K562 (cell line): ENCODE results near the gene HEXD. TPM values are rescaled to one million over a fixed set of nuclear protein-coding genes. Genes with fewer than 3 reads are reported as not detected.
A peak's percentile ranks its signal among the peaks of the same experiment; 100 is the strongest.

Experiments used
- ATAC-seq: fragments of 200-7000 bp; cut with Tn5 transposase; 3 replicates; pipeline ENCODE4 v1.9.1; 2020; ENCODE audit warnings: moderate library complexity
- BruUV-seq: library from RNA; stranded (reverse); fragments of 400-500 nt; replicated peaks from 2 replicates; lab custom pipeline; 2021; lab: Mats Ljungman, UMichigan
- CTCF ChIA-PET: fragments of 300-600 bp; formaldehyde crosslinking; extraction: SDS; loops from one replicate; lab custom pipeline; 2021; ENCODE audit warnings: low intra/inter-chr PET ratio; lab: Yijun Ruan, JAX
- POLR2A ChIA-PET: fragments of 300-600, 350-650 bp; sonication (Branson Sonifier 250); formaldehyde crosslinking; extraction: SDS; loops from one replicate; lab custom pipeline; 2021; ENCODE audit warnings: antibody characterized with exemption, inconsistent platforms; lab: Yijun Ruan, JAX
- DNase-seq, 4 experiments: peaks; one replicate each; pipeline versions ENCODE4 v3.0.0 to v3.0.0-alpha.2; 2011 to 2018; ENCODE audit warnings: low spot score in 3 of 4, mixed read lengths in 3 of 4; ENCODE audit errors: extremely low read depth in 1 of 4
- FAIRE-seq: peaks from 2 replicates; lab custom pipeline; 2011; peaks lifted over from hg19 to GRCh38; lab: Jason Lieb, UNC
- H2AFZ ChIP-seq: 2 replicates; pipeline ENCODE4 v1.6.0; 2011; ENCODE audit warnings: low read depth, low read length, control low read depth, inconsistent platforms
- H3K27ac ChIP-seq: fragments of 200-600 bp; 3 replicates; pipeline ENCODE4 v1.8.0; 2011; ENCODE audit warnings: low read depth, mild to moderate bottlenecking, control low read depth, inconsistent platforms, low read length, moderate library complexity, mixed read lengths; ENCODE audit errors: extremely low read depth
- H3K27me3 ChIP-seq, 2 experiments: fragments of 300-600 bp in 1 of 2; 2 replicates in 1 of 2; 3 replicates in 1 of 2; pipeline versions ENCODE4 v1.6.0 to v1.8.0; 2011; ENCODE audit warnings: inconsistent platforms in 2 of 2, low read length in 2 of 2, mild to moderate bottlenecking in 1 of 2, mixed read lengths in 1 of 2, moderate library complexity in 1 of 2; ENCODE audit not compliant: control insufficient read depth in 2 of 2, insufficient read depth in 2 of 2
- H3K36me3 ChIP-seq: fragments of 300-600 bp; 3 replicates; pipeline ENCODE4 v1.8.0; 2011; ENCODE audit warnings: mild to moderate bottlenecking, low read length, inconsistent platforms; ENCODE audit not compliant: control insufficient read depth, insufficient read depth
- H3K4me1 ChIP-seq, 2 experiments: fragments of 200-600 bp in 1 of 2; replicated peaks in 1 of 2; 2 replicates in 1 of 2; 3 replicates in 1 of 2; pipeline versions ENCODE4 v1.5.1 to v1.8.0; 2011; ENCODE audit warnings: inconsistent platforms in 2 of 2, low read length in 2 of 2, mild to moderate bottlenecking in 1 of 2, mixed read lengths in 1 of 2, moderate library complexity in 1 of 2; ENCODE audit not compliant: control insufficient read depth in 2 of 2, insufficient read depth in 2 of 2
- H3K4me2 ChIP-seq: 2 replicates; pipeline ENCODE4 v1.6.1; 2011; ENCODE audit warnings: low read length, control low read depth, inconsistent platforms, mixed read lengths; ENCODE audit not compliant: insufficient read depth
- H3K4me3 ChIP-seq: fragments of 200-600 bp; sonication (generic), shearing (Covaris generic); 2 replicates; pipeline ENCODE4 v1.5.1; 2016; ENCODE audit warnings: control low read depth, inconsistent platforms
- H3K79me2 ChIP-seq: fragments of 200-600 bp; 3 replicates; pipeline ENCODE4 v1.8.0; 2011; ENCODE audit warnings: low read length, inconsistent platforms; ENCODE audit not compliant: control insufficient read depth, insufficient read depth
- H3K9ac ChIP-seq, 2 experiments: 2 replicates each; pipeline versions ENCODE4 v1.6.0 to v1.6.1; 2011; ENCODE audit warnings: low read depth in 2 of 2, low read length in 2 of 2, control low read depth in 1 of 2, inconsistent platforms in 1 of 2, mild to moderate bottlenecking in 1 of 2, mixed read lengths in 1 of 2; ENCODE audit not compliant: insufficient read depth in 1 of 2
- H3K9me1 ChIP-seq: one replicate; pipeline ENCODE4 v1.6.0; 2011; ENCODE audit warnings: inconsistent platforms, mild to moderate bottlenecking, low read length, moderate library complexity; ENCODE audit not compliant: control insufficient read depth, insufficient read depth
- H3K9me3 ChIP-seq: replicated peaks from 2 replicates; pipeline ENCODE4 v1.5.1; 2011; ENCODE audit warnings: low read depth, low read length, inconsistent platforms; ENCODE audit not compliant: control insufficient read depth, insufficient read depth
- H4K20me1 ChIP-seq: replicated peaks from 2 replicates; pipeline ENCODE4 v1.6.1; 2011; ENCODE audit warnings: low read length, inconsistent platforms, mixed read lengths; ENCODE audit not compliant: control insufficient read depth, insufficient read depth
- BCOR ChIP-seq: fragments of 450-650 bp; IDR thresholded peaks from 2 replicates; pipeline ENCODE4 v1.6.1; 2016
- FUS ChIP-seq: fragments of 200-400 bp; formaldehyde crosslinking; optimal IDR thresholded peaks from 2 replicates; pipeline ENCODE3; 2017; ENCODE audit warnings: low read depth, low read length
- MITF ChIP-seq: IDR thresholded peaks from 2 replicates; pipeline ENCODE4 v1.6.1; 2014; ENCODE audit warnings: antibody characterized with exemption
- MXI1 ChIP-seq: IDR thresholded peaks from 2 replicates; pipeline ENCODE4 v1.6.1; 2011; ENCODE audit warnings: low read depth, mild to moderate bottlenecking, improper control_type of control experiment, low read length
- RBFOX2 ChIP-seq: fragments of 200-400 bp; formaldehyde crosslinking; IDR thresholded peaks from 2 replicates; pipeline ENCODE4 v1.6.1; 2017; ENCODE audit warnings: low read depth, mild to moderate bottlenecking, low read length, moderate library complexity
- THRAP3 ChIP-seq: fragments of 450-650 bp; IDR thresholded peaks from 2 replicates; pipeline ENCODE4 v1.6.1; 2016; ENCODE audit warnings: mild to moderate bottlenecking, inconsistent platforms, borderline replicate concordance
- ZBTB33 ChIP-seq: sonication (generic); formaldehyde crosslinking; IDR thresholded peaks from 2 replicates; pipeline ENCODE4 v1.8.1; 2023; ENCODE audit warnings: mild to moderate bottlenecking, missing genetic modification reagents
- WGBS: fragments of 100-300 bp; shearing (Covaris generic); methylation state at CpG from one replicate; pipeline ENCODE4 v1.1.6; 2016; ENCODE audit warnings: low coverage, mixed read lengths; ENCODE audit not compliant: insufficient coverage; ENCODE audit errors: missing lambda C conversion rate; 5-methylcytosine and 5-hydroxymethylcytosine counted together
- in situ Hi-C: fragments of 300-500 bp; cut with MboI; formaldehyde crosslinking; loops from 4 replicates; pipeline ENCODE4 v1.15.0; 2018; ENCODE audit warnings: inconsistent platforms, mixed read lengths
- intact Hi-C: fragments of 100-400 bp; cut with micrococcal nuclease; formaldehyde crosslinking; loops from 2 replicates; pipeline ENCODE4 v1.14.2; 2022
- polyA plus RNA-seq, 8 experiments: library from polyadenylated mRNA; depleted of rRNA in 4 of 8; stranded (reverse) in 5 of 8; unstranded in 3 of 8; fragments of >200 nt; fragmentation: Nextera tagmentation in 2 of 8; fragmentation: Illumina TruSeq in 1 of 8; extraction: Ambion mirVana in 2 of 8; extraction: Trizol in 1 of 8; gene quantifications; 2 replicates each; pipeline versions ENCODE4 v1.2.1 to v1.2.3, GENCODE V29; 2011 to 2014; ENCODE audit warnings: inconsistent platforms in 1 of 8, missing spikeins in 1 of 8
- total RNA-seq, 7 experiments: library from RNA; depleted of rRNA in 6 of 7; stranded (reverse); fragments of >200 nt in 6 of 7; fragmentation: Illumina TruSeq in 2 of 7; extraction: Trizol in 2 of 7; gene quantifications; 2 replicates each; pipeline versions ENCODE4 v1.2.1 to v1.2.3, GENCODE V29; 2011 to 2021; ENCODE audit warnings: low replicate concordance in 1 of 7

The HEXD gene
- total and polyA plus RNA-seq, 9 of the 15 experiments (the other 6 are each of a cell fraction or from before 2014, with no cell fraction given) = 1.0 to 25.3 (median 10.0) TPM

- Histone ChIP-seq H3K4me1 (peaks cover 0 to 8% of the 10 kb centered on the region in 2 experiments; a peak in 2 of 5 replicates), H3K27me3 (no peaks in the 10 kb centered on the region), H3K79me2 (peaks cover 6% of the 10 kb centered on the region; the same call in 1 of the 3 replicates), H4K20me1 (no peaks in the 10 kb centered on the region; the same call in 1 of the 2 replicates), H3K36me3 (peaks cover 92% of the 10 kb centered on the region), H3K9me1 (no peaks in the 10 kb centered on the region), H2AFZ (no peak overlapping the region), H3K4me2 (no peak overlapping the region), H3K27ac (no peak overlapping the region), H3K9me3 (no peaks in the 10 kb centered on the region), H3K9ac (peak overlapping the region in 1 of 2 experiments; percentile 69; a peak in 2 of 4 replicates), H3K4me3 (no peak overlapping the region)
- ChIA-PET CTCF (interaction anchor here (0.6 kb wide), 1 partner anchor 301 kb away, joined by 4 read pairs; no protein-coding TSS in a partner anchor), POLR2A (interaction anchor here (0.8 to 2.1 kb wide), 3 partner anchors 8 to 123 kb away, joined by 3 to 7 read pairs (median 3); no protein-coding TSS in a partner anchor)
- intact Hi-C loops = no loop called here
- 93% methylated on average over 9 of the region's 9 CpGs for WGBS
- in situ Hi-C loops = no loop called here
- BruUV-seq = no TSS peak
- DNase-seq (no peak), FAIRE-seq (no peak), ATAC-seq (no peak)
- no peak for TF ChIP-seq MITF
- TF ChIP-seq RBFOX2 = 0 out of 2 replicates have a peak, but pooled peaks have one; percentile 19
Measured at GRCh38 chr17:82480318-82480717, 62.2 kb downstream of the HEXD start.

GRCh38 chr17:82483204-82483660 lies 65.1 kb downstream of the HEXD start:
- H3K4me2 ChIP-seq = no peak overlapping the region
- H3K4me1 ChIP-seq = peaks cover 0 to 18% of the 10 kb centered on the region in 2 experiments; a peak in 2 of 5 replicates
- no peaks in the 10 kb centered on the region for H3K9me3 ChIP-seq
- CTCF ChIA-PET = no interaction called here
- ATAC-seq (no peak), DNase-seq (no peak), FAIRE-seq (no peak)
- H3K9ac ChIP-seq = no peak overlapping the region
- TF ChIP-seq MXI1 (no peak), ZBTB33 (CRISPR knock-in tag) (no peak), FUS (no peak), THRAP3 (no peak), BCOR (no peak)
- peaks cover 94% of the 10 kb centered on the region for H3K36me3 ChIP-seq
- no peaks in the 10 kb centered on the region; the same call in 1 of the 2 replicates for H4K20me1 ChIP-seq
- peaks cover 4% of the 10 kb centered on the region for H3K9me1 ChIP-seq
- no TSS peak for BruUV-seq
- in situ Hi-C loops = no loop called here
- no peaks in the 10 kb centered on the region for H3K27me3 ChIP-seq
- H3K4me3 ChIP-seq = no peak overlapping the region
- H3K27ac ChIP-seq = no peak overlapping the region
- intact Hi-C loops = no loop called here
- 0 out of 3 replicates have a peak, but pooled peaks cover under 1% of the 10 kb centered on the region for H3K79me2 ChIP-seq
- WGBS = 87% methylated on average over 4 of the region's 6 CpGs
- no peak overlapping the region for H2AFZ ChIP-seq
- POLR2A ChIA-PET = no interaction called here
